GM08714 (cell line): Measurements from ENCODE around the gene CDHR3.

Experiments used
- H3K4me3 ChIP-seq: fragments of 200-500 bp; sonication (Bioruptor generic); 2 replicates; pipeline ENCODE4 v1.5.1; 2014; ENCODE audit warnings: mild to moderate bottlenecking, low read length, inconsistent platforms
- ZNF274 ChIP-seq: IDR thresholded peaks from 2 replicates; pipeline ENCODE4 v1.6.1; 2012; ENCODE audit warnings: mild to moderate bottlenecking, low read depth, low read length

CDHR3 gene

GRCh38 chr7:106062521-106062931, 99.5 kb downstream of the CDHR3 start:
- no peak overlapping the region; the same call in 1 of the 2 replicates for H3K4me3 ChIP-seq
- no peak for TF ChIP-seq ZNF274

GRCh38 chr7:106063024-106063423, 100.0 kb downstream of the CDHR3 start:
- H3K4me3 ChIP-seq: no peak overlapping the region
- TF ChIP-seq ZNF274: no peak

GRCh38 chr7:106063692-106064091, 100.6 kb downstream of the CDHR3 start:
- H3K4me3 ChIP-seq: no peak overlapping the region
- TF ChIP-seq ZNF274: no peak

GRCh38 chr7:106064316-106064715, 101.3 kb downstream of the CDHR3 start:
- TF ChIP-seq ZNF274: no peak
- no peak overlapping the region for H3K4me3 ChIP-seq

- TF ChIP-seq ZNF274: no peak
- H3K4me3 ChIP-seq: no peak overlapping the region
Observed at GRCh38 chr7:106064771-106065574, 101.9 kb downstream of the CDHR3 start.

GRCh38 chr7:106065575-106066500, 102.8 kb downstream of the CDHR3 start:
- no peak for TF ChIP-seq ZNF274
- no peak overlapping the region for H3K4me3 ChIP-seq

GRCh38 chr7:106067678-106068077, 104.6 kb downstream of the CDHR3 start:
- TF ChIP-seq ZNF274: no peak
- no peak overlapping the region for H3K4me3 ChIP-seq

GRCh38 chr7:106068538-106068961, 105.5 kb downstream of the CDHR3 start:
- H3K4me3 ChIP-seq: no peak overlapping the region
- TF ChIP-seq ZNF274: no peak

GRCh38 chr7:106068986-106069385, 105.9 kb downstream of the CDHR3 start:
- TF ChIP-seq ZNF274: no peak
- H3K4me3 ChIP-seq: no peak overlapping the region

GRCh38 chr7:106069471-106070200, 106.6 kb downstream of the CDHR3 start:
- TF ChIP-seq ZNF274: no peak
- no peak overlapping the region for H3K4me3 ChIP-seq

GRCh38 chr7:106070201-106070551, 107.1 kb downstream of the CDHR3 start:
- H3K4me3 ChIP-seq: no peak overlapping the region
- TF ChIP-seq ZNF274: no peak

GRCh38 chr7:106070567-106071254, 107.6 kb downstream of the CDHR3 start:
- H3K4me3 ChIP-seq: peak overlapping the region; percentile 27; the same call in 1 of the 2 replicates
- no peak for TF ChIP-seq ZNF274

GRCh38 chr7:106071356-106071998, 108.4 kb downstream of the CDHR3 start:
- peak overlapping the region; percentile 31; the same call in 1 of the 2 replicates for H3K4me3 ChIP-seq
- TF ChIP-seq ZNF274: no peak
